NCI-H146 (cell line): Measurements from ENCODE around the gene OXNAD1.
"Not testable (repeated sequence)": the region's sequence is repeated elsewhere in the genome, so short reads cannot be mapped to it uniquely, and the experiment has no call there.

Experiments
- DNase-seq: peaks from one replicate; lab custom pipeline; 2025; lab: John Stamatoyannopoulos, UW

OXNAD1 gene

DNA sequence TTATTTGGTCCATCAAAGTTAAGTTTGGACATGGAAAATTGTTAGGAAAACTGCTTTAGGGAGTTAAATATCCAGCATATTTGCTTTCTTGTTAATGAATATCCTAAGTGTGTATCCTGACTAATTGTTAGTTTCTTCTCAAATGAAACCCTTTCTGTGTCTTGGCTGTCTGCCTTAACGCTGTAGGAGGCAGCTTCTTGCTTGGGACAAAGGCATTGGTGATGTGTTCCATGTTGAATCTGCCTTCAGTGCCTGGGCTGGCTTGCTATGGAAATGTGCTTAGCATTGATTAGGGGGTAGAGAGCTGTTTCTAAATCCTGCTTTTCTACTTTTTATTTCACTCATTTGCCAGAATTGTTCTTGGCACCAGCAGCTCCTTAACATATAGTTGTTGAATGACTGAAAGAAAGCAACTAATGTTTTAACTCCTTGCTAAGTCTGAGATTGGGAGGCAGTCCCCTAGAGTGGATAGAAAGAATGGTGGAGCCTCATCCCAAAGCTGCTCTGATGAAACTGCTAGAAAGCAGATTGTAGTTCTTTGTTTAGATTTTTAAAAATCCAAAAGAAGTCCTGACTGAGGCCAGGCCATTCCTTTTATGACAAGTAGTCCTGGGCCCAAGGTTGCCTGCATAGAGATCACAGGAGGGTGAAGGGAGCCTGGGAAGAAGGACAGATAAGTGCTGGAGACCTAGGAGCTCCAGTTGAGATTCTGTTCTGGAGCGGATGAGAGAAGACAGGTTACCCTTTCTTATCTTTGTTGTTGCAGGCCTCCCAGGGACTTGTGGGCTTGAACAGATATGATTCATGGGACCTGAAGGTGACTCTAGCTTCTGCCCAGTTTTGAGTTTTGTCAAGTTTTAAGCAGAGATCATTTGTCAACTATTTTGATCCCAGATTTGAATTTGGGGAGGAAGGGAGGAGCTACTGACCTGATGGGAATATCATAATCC, 39.3 kb downstream of the OXNAD1 start:
- no peak for DNase-seq

DNA sequence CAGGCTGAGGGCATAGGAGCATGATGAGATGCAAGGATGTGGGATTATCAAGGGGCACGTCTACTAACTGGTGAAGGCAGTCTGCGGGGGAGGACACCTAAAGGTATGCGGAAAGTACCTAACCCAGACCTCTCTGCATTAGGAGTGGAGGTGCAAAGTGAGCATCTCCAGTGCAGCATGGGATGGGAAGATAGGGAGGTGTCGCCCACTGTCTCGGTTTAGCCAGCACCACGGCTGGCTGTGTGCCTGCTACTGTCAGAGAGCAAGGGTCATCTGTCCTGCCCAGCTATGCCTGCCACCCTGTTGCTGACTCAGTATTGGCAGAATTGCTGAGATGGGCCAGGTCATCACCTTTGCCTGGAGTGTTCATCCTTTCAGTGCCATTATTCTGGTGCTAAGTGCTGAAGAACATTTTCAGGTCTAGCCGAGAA, 40.1 kb downstream of the OXNAD1 start:
- no peak for DNase-seq

- DNase-seq: no peak
Observed at GRCh38 chr3:16307832-16308531, 43.0 kb downstream of the OXNAD1 start.

GRCh38 chr3:16308727-16309126, 43.7 kb downstream of the OXNAD1 start:
- DNase-seq: no peak

GRCh38 chr3:16309558-16309957, 44.5 kb downstream of the OXNAD1 start:
- DNase-seq: no peak

- DNase-seq: not testable (repeated sequence)
Observed at GRCh38 chr3:16310486-16310885, 45.5 kb downstream of the OXNAD1 start.

DNA sequence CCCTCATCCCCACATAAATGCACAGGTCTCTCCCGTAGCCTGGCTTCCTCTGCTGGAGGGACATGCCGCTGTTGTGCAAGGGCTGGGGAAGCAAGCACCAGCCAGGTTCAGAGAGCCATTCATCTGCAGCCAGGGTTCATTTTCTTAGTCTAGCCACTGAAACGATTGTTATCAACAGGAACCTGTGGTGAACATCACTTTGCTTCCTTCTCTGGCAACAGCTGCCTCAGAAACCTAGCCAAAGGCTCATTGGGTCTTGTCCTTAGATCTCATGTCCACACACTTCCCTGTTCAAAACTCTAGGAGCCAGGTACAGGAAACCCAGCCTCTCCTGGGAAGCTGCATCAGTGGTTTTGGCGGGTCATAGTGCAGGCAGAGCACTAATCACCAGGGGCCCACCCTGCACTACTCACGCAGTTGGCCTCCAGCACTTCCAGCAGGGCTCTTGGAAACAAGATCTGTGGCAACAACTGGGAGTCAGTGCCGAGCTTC, 47.0 kb downstream of the OXNAD1 start:
- DNase-seq: no peak

DNA sequence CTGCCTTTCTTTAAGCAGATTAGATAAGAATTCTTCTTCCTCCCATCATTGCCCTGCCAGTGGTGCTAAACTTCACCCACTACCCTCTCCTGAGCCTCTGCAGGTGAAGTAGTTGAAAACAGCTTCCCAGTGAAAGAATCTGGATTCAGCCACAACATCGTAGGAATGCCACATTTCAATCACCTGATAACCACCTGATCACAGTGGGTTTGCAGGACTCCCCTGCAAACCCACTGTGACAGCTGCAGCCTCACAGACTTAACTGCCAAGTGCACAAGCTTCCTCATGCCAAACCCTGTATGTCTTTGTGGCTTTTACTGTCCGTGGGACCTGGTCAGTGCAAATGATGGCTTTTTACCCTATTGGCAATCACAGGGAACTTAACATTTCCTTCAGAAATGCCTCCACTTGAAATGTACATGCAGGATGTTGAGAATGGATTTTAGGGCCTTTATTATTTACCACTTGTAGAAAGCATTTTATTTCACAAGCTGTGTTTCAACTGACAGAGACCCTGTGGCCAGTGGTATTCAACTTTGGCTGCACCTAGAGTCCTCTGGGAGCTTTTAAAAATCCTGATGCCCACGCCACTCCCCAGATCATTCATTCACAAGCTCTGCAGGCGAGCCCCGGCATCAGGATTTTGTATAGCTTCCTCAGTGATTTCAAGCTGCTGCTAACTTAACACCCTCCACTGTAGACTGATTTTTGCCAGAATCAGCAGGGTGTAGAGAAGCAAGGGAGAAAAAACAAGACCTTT, 49.1 kb downstream of the OXNAD1 start:
- DNase-seq: no peak

DNA sequence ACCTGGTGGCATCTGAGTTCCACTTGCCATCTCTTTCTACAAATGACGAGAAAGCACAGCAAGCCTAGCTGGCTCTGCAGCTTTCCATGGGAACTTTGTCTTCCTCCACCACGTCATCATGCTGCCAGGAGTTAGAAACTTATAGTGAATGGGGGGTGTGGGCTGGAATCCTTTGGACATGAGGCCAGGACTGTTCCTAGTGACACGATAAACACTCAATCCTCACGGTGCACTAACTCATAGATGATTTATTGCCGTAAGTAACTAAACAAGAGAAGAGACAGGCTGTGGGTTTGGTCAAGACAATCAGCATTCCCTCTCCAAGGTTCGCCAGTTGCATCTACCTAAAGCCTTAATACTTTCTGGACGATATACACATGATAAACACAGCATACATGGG, 50.6 kb downstream of the OXNAD1 start:
- DNase-seq: no peak

DNA sequence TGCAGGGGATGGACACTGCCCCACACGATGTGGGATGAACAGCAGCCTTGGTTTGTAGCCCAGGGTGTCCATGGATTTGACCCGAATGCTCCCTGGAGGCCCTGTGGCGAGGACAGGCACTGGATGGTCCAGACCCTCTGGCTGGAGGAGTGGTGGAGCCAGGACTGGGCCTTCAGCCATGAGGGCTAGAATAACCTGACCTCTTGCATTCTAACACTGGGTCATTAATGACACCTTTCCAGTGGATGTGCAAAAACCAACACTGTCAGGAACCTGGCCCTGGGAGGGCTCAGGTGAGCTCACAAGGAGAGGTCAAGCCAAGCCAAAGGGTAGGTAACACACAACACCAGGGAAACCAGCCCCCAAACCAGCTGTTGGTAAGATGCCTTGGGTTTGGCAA, 51.4 kb downstream of the OXNAD1 start:
- no peak for DNase-seq

GRCh38 chr3:16316847-16317560, 52.0 kb downstream of the OXNAD1 start:
- DNase-seq: no peak

DNA sequence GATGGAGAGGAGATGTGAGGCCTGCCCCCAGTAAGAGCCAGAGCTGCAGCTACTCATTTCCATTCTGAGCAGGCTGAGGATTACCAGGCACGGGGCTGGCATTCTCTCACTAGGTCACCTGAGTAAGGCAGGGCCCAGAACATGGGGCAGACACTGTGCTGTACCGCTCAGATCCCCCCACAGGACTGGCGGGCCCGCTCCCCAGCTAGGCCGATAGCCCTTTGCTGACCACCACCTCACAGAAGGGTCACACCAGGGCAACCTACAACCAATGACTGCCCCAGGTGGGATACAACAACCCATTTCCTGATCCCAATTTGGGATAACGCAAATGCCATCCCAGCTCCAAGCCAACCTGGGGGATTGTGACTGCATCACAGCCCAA, 52.5 kb downstream of the OXNAD1 start:
- no peak for DNase-seq

- DNase-seq: no peak
Observed at GRCh38 chr3:16318176-16318575, 53.2 kb downstream of the OXNAD1 start.

GRCh38 chr3:16319307-16319706, 54.3 kb downstream of the OXNAD1 start:
- no peak for DNase-seq

- no peak for DNase-seq
Observed at GRCh38 chr3:16319723-16320122, 54.7 kb downstream of the OXNAD1 start.

GRCh38 chr3:16320711-16321110, 55.7 kb downstream of the OXNAD1 start:
- no peak for DNase-seq

GRCh38 chr3:16322189-16322588, 57.2 kb downstream of the OXNAD1 start:
- no peak for DNase-seq

GRCh38 chr3:16323737-16324136, 58.7 kb downstream of the OXNAD1 start:
- no peak for DNase-seq

DNA sequence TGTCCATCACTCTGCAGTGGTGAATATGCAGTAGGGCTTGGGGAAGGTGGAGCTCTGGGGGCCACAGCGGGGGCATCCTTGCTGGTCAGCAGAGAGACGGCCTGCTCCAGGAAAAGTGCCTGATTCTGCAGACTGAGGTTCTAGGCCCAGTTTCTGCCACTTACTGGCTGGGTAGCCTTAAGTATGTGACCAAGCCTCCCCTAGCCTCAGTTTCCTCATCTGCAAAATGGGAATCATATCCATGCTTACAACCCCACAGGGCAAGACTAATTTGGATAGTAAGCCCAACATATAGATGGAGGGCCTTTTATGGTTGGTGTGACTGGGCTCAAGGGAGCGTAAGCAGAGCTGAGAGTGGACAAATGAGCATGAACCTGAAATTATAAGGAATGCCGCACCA, 60.8 kb downstream of the OXNAD1 start:
- DNase-seq: no peak

DNA sequence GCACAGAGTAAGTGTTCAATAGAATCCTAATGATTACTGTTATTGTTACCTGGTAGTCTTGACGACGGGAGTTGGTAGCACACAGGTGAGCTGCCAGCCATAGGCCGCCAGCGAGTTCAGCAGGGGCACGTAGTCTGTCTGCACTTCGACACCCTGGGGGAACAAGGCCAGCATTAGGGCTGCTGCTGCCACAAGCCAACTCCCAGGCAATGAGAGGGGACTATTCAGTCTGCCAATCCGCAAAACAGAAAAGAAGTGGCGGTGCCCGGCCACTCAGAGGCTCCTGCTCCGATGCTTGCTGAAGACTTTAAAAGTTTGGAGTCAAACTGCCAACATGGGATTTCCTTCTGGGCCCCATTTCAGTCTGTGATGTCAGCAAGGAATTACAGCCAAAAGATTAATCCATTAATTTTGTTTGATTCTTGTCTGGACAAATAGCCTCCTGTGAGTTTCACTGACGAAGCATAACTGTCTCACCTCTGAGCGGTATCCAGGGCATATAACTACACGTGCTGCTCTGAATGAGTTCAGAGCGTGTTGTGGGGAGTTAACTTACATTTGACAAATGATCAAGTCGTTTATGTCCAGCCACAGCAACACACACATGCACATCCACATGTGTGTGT, 61.8 kb downstream of the OXNAD1 start:
- DNase-seq: no peak

DNA sequence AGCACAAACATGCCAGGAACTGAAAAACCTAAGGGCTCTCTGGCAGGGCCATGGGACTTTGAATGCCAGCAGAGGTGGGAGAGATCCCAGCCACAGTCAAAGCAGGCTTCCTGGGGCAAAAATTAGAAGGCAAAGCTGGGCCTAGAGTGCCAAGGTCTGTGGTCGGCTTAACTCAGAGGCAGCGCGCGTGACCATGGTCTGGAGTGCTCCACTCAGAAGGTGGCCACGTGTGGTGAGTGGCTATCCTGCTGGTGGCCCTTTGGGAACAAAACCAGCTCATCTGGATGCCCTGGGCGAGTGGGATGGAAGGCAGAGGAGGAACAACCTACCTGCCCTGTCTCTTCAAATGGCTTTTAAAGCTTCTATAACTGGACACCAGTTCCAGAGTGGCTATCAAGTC, 63.1 kb downstream of the OXNAD1 start:
- no peak for DNase-seq
